Measurements from ENCODE around the gene TRAF5.

TRAF5 gene

GRCh38 chr1:211420845-211421454 is 94.3 kb downstream of the TRAF5 start:
- TF ChIP-seq CTCF (IDR thresholded peaks at IDR 0.05) (no peak), ZFX (IDR thresholded peaks at IDR 0.05; ENCODE audit: borderline replicate concordance) (no peak)
- H3K27ac ChIP-seq = no peak overlapping the region; the same call in 1 of the 2 replicates

GRCh38 chr1:211424018-211424417 is 97.4 kb downstream of the TRAF5 start:
- H3K27ac ChIP-seq = no peak overlapping the region
- TF ChIP-seq ZFX (IDR thresholded peaks at IDR 0.05; ENCODE audit: borderline replicate concordance) (no peak), CTCF (IDR thresholded peaks at IDR 0.05) (no peak)
